ENCODE measurements around the gene ABRACL. TPM values are rescaled to one million over a fixed set of nuclear protein-coding genes. Genes with fewer than 3 reads are reported as not detected.

ABRACL gene
- total RNA-seq, 4 donors from 2014 or later, result 33.3 to 75.1 (median 42.5) TPM

DNA sequence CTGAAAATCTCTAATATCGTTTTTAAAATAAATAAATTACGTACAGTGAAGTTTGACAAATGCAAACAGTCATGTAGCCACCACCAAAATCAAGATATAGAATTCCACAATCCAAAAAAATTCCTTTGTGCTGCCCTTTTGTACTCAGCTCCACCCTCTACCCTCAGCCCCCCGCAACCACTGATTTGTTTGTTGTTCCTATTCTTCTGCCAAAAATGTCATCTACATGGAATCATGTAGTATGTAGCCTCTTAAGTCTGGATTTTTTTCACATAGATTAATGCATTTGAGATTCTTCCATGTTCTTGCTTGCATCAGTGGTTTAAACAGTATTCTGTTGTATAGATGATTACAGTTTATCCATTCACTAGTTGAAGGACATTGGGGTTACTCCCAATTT lies 32.0 kb upstream of the ABRACL start:
- H3K27ac ChIP-seq, result no peak overlapping the region
- no peak for TF ChIP-seq POLR2A (IDR thresholded peaks at IDR 0.05)
- TF ChIP-seq, protein P1, sequence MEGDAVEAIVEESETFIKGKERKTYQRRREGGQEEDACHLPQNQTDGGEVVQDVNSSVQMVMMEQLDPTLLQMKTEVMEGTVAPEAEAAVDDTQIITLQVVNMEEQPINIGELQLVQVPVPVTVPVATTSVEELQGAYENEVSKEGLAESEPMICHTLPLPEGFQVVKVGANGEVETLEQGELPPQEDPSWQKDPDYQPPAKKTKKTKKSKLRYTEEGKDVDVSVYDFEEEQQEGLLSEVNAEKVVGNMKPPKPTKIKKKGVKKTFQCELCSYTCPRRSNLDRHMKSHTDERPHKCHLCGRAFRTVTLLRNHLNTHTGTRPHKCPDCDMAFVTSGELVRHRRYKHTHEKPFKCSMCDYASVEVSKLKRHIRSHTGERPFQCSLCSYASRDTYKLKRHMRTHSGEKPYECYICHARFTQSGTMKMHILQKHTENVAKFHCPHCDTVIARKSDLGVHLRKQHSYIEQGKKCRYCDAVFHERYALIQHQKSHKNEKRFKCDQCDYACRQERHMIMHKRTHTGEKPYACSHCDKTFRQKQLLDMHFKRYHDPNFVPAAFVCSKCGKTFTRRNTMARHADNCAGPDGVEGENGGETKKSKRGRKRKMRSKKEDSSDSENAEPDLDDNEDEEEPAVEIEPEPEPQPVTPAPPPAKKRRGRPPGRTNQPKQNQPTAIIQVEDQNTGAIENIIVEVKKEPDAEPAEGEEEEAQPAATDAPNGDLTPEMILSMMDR (IDR thresholded peaks at IDR 0.05), result no peak
- H3K36me3 ChIP-seq, result no peaks in the 10 kb centered on the region
- H3K4me3 ChIP-seq, result no peak overlapping the region
- H3K27me3 ChIP-seq, result no peaks in the 10 kb centered on the region
- H3K4me1 ChIP-seq, result peaks cover 0 to 9% (median 0%) of the 10 kb centered on the region in 4 donors
- DNase-seq, result no peak
- H3K9me3 ChIP-seq, result no peaks in the 10 kb centered on the region

DNA sequence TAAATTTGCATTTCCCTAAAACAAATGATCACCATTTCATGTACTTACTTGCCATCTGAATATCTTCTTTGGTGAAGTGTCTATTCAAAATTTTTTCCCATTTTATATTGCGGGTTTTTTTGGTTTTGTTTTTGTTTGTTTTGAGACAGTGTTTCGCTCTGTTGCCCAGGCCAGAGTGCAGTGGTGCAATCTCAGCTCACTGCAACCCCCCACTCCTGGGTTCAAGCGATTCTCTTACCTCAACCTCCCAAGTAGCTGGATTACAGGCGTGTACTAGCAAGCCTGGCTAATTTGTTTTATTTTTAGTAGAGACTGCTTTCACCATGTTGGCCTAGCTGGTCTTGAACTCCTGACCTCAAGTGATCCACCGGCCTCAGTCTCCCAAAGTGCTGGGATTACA lies 31.4 kb upstream of the ABRACL start:
- Histone ChIP-seq H3K4me3 (no peak overlapping the region), H3K4me1 (peaks cover 0 to 9% (median 0%) of the 10 kb centered on the region in 4 donors), H3K36me3 (no peaks in the 10 kb centered on the region), H3K27ac (no peak overlapping the region), H3K9me3 (no peaks in the 10 kb centered on the region), H3K27me3 (no peaks in the 10 kb centered on the region)
- TF ChIP-seq, protein P1 (IDR thresholded peaks at IDR 0.05), result no peak
- TF ChIP-seq POLR2A (IDR thresholded peaks at IDR 0.05), result no peak
- no peak for DNase-seq

DNA sequence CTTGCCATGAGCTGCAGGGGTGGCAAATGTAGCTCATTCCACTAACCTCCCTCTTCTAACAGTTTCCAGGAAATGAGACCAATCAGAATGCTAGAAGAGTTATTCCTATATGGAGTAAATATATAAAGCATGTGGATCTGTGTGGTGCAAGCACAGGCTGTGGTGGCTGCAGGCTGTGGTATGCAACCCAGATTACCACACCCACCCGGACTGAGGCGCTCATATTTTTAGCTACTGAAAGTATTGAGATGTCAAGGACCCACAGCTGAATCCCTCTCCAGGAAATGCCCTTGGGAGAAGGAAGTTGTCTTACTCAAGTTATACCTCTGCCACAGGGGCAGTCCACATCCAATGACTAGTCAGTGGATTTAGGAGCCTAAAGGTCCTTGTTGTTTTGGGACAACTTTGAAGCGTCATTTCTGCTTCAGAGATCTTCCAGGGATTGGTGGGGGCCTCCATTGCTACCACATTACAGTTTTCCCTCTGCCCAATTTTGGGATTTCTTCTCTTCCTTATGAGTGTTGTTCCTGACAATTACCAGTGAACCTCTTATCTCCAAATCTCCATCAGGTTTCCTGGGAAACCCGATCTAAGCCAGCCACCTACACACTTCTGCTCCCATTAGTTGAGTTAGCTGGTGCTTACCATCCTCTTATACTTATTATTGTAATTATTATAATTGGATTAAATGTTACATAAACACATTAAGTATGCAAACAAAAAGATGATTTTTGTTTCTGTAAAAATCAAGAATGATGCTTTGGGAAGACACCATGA lies 28.4 kb upstream of the ABRACL start:
- TF ChIP-seq POLR2A (IDR thresholded peaks at IDR 0.05), result no peak
- TF ChIP-seq, protein P1 (IDR thresholded peaks at IDR 0.05), result no peak
- Histone ChIP-seq H3K27ac (no peak overlapping the region), H3K27me3 (no peaks in the 10 kb centered on the region), H3K36me3 (no peaks in the 10 kb centered on the region), H3K4me1 (no peaks in the 10 kb centered on the region), H3K9me3 (no peaks in the 10 kb centered on the region), H3K4me3 (no peak overlapping the region)
- no peak for DNase-seq

DNA sequence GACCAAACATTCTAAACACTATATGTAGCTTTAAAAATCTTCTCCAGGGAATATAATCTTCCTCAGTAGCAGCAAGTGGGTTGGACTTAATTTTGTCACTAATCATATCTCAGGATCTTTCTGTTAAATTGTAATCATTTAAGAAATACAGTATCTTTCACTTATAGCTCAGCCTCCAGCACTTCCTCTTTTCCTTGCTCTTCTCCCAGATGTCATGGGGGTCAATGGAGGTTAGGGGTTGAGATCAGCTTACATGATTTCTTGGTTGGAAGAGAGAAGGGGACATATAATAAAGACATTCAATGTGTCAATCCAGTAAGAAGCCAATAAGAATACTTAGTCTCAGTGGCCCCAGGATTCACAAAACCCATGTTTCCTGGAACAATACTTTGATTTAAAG lies 24.8 kb upstream of the ABRACL start:
- Histone ChIP-seq H3K4me3 (no peak overlapping the region), H3K36me3 (no peaks in the 10 kb centered on the region), H3K9me3 (no peaks in the 10 kb centered on the region), H3K27me3 (no peaks in the 10 kb centered on the region), H3K27ac (no peak overlapping the region), H3K4me1 (no peaks in the 10 kb centered on the region)
- TF ChIP-seq, protein P1 (IDR thresholded peaks at IDR 0.05), result no peak
- no peak for TF ChIP-seq POLR2A (IDR thresholded peaks at IDR 0.05)
- no peak for DNase-seq

DNA sequence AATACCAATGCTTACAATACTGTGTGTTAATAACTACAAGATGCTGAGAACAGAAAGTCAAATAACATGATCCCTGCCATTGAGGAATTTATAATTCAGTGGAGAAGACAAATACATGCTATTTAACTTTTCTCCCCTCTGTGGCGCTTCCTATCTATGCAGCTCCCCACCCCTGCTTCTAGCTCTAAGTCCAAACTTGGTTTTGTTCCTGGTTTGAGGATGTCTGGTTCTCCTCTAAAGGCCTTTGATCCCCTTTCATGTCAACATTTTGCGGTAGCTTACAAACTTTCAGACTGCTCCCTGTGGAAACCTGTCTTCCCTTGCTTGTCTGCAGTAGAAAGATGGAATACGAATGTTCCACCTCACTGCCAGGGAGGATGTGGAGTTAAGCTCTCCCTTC lies 22.1 kb upstream of the ABRACL start:
- DNase-seq, result no peak
- Histone ChIP-seq H3K9me3 (no peaks in the 10 kb centered on the region), H3K4me1 (no peaks in the 10 kb centered on the region), H3K27ac (no peak overlapping the region), H3K36me3 (no peaks in the 10 kb centered on the region), H3K4me3 (no peak overlapping the region), H3K27me3 (no peaks in the 10 kb centered on the region)
- TF ChIP-seq, protein P1 (IDR thresholded peaks at IDR 0.05), result no peak
- no peak for TF ChIP-seq POLR2A (IDR thresholded peaks at IDR 0.05)
